ENCODE measurements around the gene CIAO2B. TPM values are rescaled to one million over a fixed set of nuclear protein-coding genes. Genes with fewer than 3 reads are reported as not detected.

Gene CIAO2B
- total RNA-seq, 1 experiment from 2014 or later, result 83.0 TPM

DNA sequence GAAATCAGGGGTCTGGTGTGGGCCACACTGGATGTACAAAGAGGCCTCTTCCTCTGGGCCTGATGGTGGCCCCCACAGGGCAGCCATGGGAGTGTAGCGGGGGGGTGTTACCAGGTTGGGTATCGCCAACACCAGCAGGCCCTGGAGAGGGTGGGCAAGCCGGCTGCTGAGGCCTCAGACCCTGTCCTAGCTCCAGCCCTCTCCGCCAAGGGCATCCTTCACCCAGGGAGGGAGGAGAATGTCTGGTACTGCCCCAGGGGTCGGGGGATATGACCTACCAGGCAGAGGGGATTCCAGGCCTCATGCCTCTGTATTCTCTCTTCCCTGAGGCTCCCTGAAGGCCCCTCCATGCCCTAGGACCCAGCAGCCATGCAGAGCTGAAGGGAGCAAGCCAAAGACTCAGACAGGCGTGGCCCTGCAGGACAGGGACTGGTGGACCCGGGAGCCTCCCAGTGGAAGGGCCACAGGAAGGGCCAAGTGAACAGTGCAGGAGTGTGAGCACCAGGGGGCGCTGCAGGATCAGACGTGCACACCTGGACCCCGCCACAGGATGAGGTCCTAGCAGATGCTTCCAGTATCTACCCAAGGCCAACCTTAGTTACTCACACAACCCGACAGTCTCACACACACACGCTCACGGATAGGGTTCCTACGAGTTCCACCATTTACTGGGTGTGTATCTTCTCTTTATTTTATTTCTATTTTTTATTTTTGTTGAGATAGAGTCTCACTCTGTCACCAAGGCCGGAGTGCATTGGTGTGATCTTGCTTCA, 43.3 kb upstream of the CIAO2B start:
- Histone ChIP-seq H2BK20ac (ENCODE audit: low read depth, low read length, poor library complexity, severe bottlenecking) (no peak overlapping the region), H3K23me2 (ENCODE audit: insufficient read length, low read depth, low read length, poor library complexity, severe bottlenecking) (no peaks in the 10 kb centered on the region), H2BK12ac (ENCODE audit: insufficient read length, low read depth, low read length) (no peak overlapping the region), H2AFZ (ENCODE audit: low read length) (no peak overlapping the region), H2BK15ac (ENCODE audit: low read depth, low read length) (no peak overlapping the region), H4K91ac (ENCODE audit: insufficient read length, low read depth, low read length) (no peak overlapping the region), H4K20me1 (ENCODE audit: control insufficient read depth, insufficient read depth, insufficient read length) (no peaks in the 10 kb centered on the region), H2AK5ac (ENCODE audit: insufficient read length, low read length) (no peak overlapping the region), H3K23ac (ENCODE audit: insufficient read length, low read depth, low read length) (no peak overlapping the region), H3K79me2 (ENCODE audit: insufficient read depth, low read length) (no peaks in the 10 kb centered on the region), H3K56ac (ENCODE audit: insufficient read length, low read depth, low read length) (no peak overlapping the region), H4K8ac (replicated peaks; ENCODE audit: insufficient read length, low read depth, low read length) (no peak overlapping the region), H3K4ac (ENCODE audit: low read depth, low read length) (no peak overlapping the region), H2BK120ac (ENCODE audit: low read depth, low read length, poor library complexity, severe bottlenecking) (no peak overlapping the region), H3K9ac (ENCODE audit: extremely low read depth, insufficient read length, low read length) (no peak overlapping the region), H3K4me2 (ENCODE audit: insufficient read depth, insufficient read length, low read length) (no peak overlapping the region), H3K14ac (ENCODE audit: insufficient read depth, low read length) (no peak overlapping the region; the same call in 1 of the 2 replicates), H3K9me3 (ENCODE audit: control insufficient read depth, low read depth, low read length) (no peaks in the 10 kb centered on the region), H3K27ac (ENCODE audit: insufficient read length, low read depth, low read length) (no peak overlapping the region), H3K79me1 (ENCODE audit: insufficient read depth, low read depth, low read length, poor library complexity, severe bottlenecking) (no peaks in the 10 kb centered on the region), H3K4me1 (ENCODE audit: insufficient read depth, low read length) (no peaks in the 10 kb centered on the region; the same call in 1 of the 2 replicates), H3T11ph (ENCODE audit: low read length) (no peak overlapping the region), H3K27me3 (ENCODE audit: insufficient read depth, low read length) (no peaks in the 10 kb centered on the region), H4K5ac (ENCODE audit: insufficient read length, low read depth, low read length) (no peak overlapping the region), H3K18ac (ENCODE audit: insufficient read length, low read depth, low read length) (no peak overlapping the region), H2BK5ac (ENCODE audit: insufficient read length, low read length) (no peak overlapping the region)
- DNase-seq, result peak; percentile 92
- Mint-ChIP-seq H3K27ac (no peak overlapping the region), H3K4me3 (peak overlapping the region in 1 of 2 experiments; percentile 46; a peak in 2 of 5 replicates), H3K9me3 (no peaks in the 10 kb centered on the region; a peak in 1 of 5 replicates), H3K36me3 (ENCODE audit: insufficient read depth in 1 of 3, low read depth in 3 of 3) (no peaks in the 10 kb centered on the region), H3K27me3 (ENCODE audit: low read depth) (peaks cover 10% of the 10 kb centered on the region), H3K4me1 (peaks cover 10 to 12% of the 10 kb centered on the region in 2 experiments)
- no CpG with 5 or more reads among the region's 15 CpGs for WGBS (ENCODE audit: extremely low coverage, insufficient read length, low lambda C conversion rate)
- TF ChIP-seq, protein P1, sequence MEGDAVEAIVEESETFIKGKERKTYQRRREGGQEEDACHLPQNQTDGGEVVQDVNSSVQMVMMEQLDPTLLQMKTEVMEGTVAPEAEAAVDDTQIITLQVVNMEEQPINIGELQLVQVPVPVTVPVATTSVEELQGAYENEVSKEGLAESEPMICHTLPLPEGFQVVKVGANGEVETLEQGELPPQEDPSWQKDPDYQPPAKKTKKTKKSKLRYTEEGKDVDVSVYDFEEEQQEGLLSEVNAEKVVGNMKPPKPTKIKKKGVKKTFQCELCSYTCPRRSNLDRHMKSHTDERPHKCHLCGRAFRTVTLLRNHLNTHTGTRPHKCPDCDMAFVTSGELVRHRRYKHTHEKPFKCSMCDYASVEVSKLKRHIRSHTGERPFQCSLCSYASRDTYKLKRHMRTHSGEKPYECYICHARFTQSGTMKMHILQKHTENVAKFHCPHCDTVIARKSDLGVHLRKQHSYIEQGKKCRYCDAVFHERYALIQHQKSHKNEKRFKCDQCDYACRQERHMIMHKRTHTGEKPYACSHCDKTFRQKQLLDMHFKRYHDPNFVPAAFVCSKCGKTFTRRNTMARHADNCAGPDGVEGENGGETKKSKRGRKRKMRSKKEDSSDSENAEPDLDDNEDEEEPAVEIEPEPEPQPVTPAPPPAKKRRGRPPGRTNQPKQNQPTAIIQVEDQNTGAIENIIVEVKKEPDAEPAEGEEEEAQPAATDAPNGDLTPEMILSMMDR (conservative IDR thresholded peaks at IDR 0.05), result peak; percentile 98
